Measurements from ENCODE around the gene BCL3. TPM values are rescaled to one million over a fixed set of nuclear protein-coding genes. Genes with fewer than 3 reads are reported as not detected.

BCL3 gene
- total and polyA plus RNA-seq, 2 of the 13 experiments (the other 11 are each of a cell fraction or from before 2014, with no cell fraction given): 2.3 to 4.0 TPM

DNA sequence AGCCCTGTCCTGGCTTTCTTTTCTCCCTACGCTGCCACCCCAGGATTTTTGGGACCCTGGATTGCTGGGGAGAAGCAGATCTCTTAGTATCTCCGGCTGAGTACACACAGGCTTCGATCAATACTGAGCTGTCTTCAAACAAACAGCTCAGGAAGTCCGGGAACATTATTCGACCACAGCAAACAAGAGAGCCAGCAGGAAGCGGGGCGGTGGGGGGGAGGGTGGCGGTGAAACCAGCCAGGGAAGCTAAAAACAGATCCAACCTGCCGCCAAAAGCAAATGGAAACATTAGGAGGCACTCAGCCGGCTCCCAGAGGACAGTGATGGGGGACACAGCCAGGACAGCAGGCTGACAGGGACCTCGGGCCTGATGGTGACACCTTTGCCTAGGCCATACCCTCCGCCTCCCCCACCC lies 48.2 kb downstream of the BCL3 start (continued):
- TF ChIP-seq ZSCAN20 (CRISPR knock-in tag; IDR thresholded peaks at IDR 0.05; ENCODE audit: borderline replicate concordance) (no peak), SYNCRIP (IDR thresholded peaks at IDR 0.05; ENCODE audit: insufficient read depth, low read depth, low read length) (no peak), ZNF615 (CRISPR knock-in tag; IDR thresholded peaks at IDR 0.05; ENCODE audit: borderline replicate concordance) (no peak), ISX (CRISPR knock-in tag; conservative IDR thresholded peaks at IDR 0.05) (no peak), MAFF (IDR thresholded peaks at IDR 0.05; ENCODE audit: low read depth, low read length) (no peak), GATAD2A (CRISPR knock-in tag; IDR thresholded peaks at IDR 0.05) (peak; percentile 88), LBX2 (CRISPR knock-in tag; IDR thresholded peaks at IDR 0.05; ENCODE audit: borderline replicate concordance) (no peak), ZNF510 (CRISPR knock-in tag; IDR thresholded peaks at IDR 0.05; ENCODE audit: low read depth) (no peak), ZMYM4 (CRISPR knock-in tag; IDR thresholded peaks at IDR 0.05) (peak; percentile 58; the same call in 1 of the 2 replicates), ZNF644 (CRISPR knock-in tag; IDR thresholded peaks at IDR 0.05; ENCODE audit: low read depth) (no peak), NFE2 (CRISPR knock-in tag; IDR thresholded peaks at IDR 0.05) (no peak), TOPORS (CRISPR knock-in tag; IDR thresholded peaks at IDR 0.05) (no peak), ATF7 (IDR thresholded peaks at IDR 0.05) (no peak), ATF7 (CRISPR knock-in tag; IDR thresholded peaks at IDR 0.05) (no peak), LCORL (IDR thresholded peaks at IDR 0.05) (0 out of 2 replicates have a peak, but pooled peaks have one; percentile 6), LCORL (CRISPR knock-in tag; IDR thresholded peaks at IDR 0.05) (peak; percentile 98), ZNF143 (CRISPR knock-in tag; IDR thresholded peaks at IDR 0.05) (no peak), TARDBP (CRISPR knock-in tag; IDR thresholded peaks at IDR 0.05) (peak; percentile 80), SP5 (CRISPR knock-in tag; IDR thresholded peaks at IDR 0.05; ENCODE audit: borderline replicate concordance, low read depth) (peak; percentile 59; the same call in 1 of the 2 replicates), TCF12 (IDR thresholded peaks at IDR 0.05) (no peak), TCF12 (CRISPR knock-in tag; IDR thresholded peaks at IDR 0.05) (peak; percentile 71; the same call in 1 of the 2 replicates), ZNF761 (CRISPR knock-in tag; conservative IDR thresholded peaks at IDR 0.05) (no peak), ZNF460 (CRISPR knock-in tag; IDR thresholded peaks at IDR 0.05; ENCODE audit: borderline replicate concordance) (peak; percentile 55; the same call in 1 of the 2 replicates), ZNF30 (CRISPR knock-in tag; IDR thresholded peaks at IDR 0.05) (no peak), DDIT3 (CRISPR knock-in tag; IDR thresholded peaks at IDR 0.05) (no peak), ZNF317 (CRISPR knock-in tag; IDR thresholded peaks at IDR 0.05) (no peak), HMG20B (CRISPR knock-in tag; conservative IDR thresholded peaks at IDR 0.05) (peak; percentile 79), ZNF569 (CRISPR knock-in tag; IDR thresholded peaks at IDR 0.05; ENCODE audit: borderline replicate concordance) (no peak), GPBP1L1 (CRISPR knock-in tag; IDR thresholded peaks at IDR 0.05) (no peak), ZNF775 (CRISPR knock-in tag; IDR thresholded peaks at IDR 0.05; ENCODE audit: borderline replicate concordance) (no peak)
- TF ChIP-seq, protein P1, sequence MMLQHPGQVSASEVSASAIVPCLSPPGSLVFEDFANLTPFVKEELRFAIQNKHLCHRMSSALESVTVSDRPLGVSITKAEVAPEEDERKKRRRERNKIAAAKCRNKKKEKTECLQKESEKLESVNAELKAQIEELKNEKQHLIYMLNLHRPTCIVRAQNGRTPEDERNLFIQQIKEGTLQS (CRISPR knock-in tag; IDR thresholded peaks at IDR 0.05): no peak
- TF ChIP-seq, protein P2, sequence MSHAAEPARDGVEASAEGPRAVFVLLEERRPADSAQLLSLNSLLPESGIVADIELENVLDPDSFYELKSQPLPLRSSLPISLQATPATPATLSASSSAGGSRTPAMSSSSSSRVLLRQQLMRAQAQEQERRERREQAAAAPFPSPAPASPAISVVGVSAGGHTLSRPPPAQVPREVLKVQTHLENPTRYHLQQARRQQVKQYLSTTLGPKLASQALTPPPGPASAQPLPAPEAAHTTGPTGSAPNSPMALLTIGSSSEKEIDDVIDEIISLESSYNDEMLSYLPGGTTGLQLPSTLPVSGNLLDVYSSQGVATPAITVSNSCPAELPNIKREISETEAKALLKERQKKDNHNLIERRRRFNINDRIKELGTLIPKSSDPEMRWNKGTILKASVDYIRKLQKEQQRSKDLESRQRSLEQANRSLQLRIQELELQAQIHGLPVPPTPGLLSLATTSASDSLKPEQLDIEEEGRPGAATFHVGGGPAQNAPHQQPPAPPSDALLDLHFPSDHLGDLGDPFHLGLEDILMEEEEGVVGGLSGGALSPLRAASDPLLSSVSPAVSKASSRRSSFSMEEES (CRISPR knock-in tag; IDR thresholded peaks at IDR 0.05): no peak
